Measurements from ENCODE around the gene INTS6L. TPM values are rescaled to one million over a fixed set of nuclear protein-coding genes. Genes with fewer than 3 reads are reported as not detected.

The INTS6L gene
- total RNA-seq, 1 donor from 2014 or later = 15.2 TPM

DNA sequence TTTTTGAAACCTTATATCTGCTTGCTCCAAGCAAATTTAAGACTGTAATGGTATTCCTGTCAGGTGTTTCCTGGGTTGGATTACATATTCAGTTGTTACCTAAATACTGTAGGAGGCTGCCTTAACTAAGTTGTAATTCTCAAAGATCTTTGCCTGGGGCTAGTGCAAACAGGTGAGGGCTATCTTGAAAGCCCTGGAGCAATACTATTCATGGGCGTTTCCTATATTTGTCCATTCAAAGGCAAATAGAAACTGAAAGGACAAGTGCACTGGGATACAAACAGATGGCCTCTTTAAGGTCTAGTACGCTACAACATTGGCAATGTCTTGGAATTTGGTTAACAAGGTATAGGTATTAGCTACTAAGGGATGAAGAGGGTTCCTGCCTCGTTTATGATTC lies 108.9 kb downstream of the INTS6L start:
- H3K36me3 Mint-ChIP-seq (ENCODE audit: unreplicated experiment) = no peaks in the 10 kb centered on the region
- no peaks in the 10 kb centered on the region for H3K9me3 Mint-ChIP-seq (ENCODE audit: unreplicated experiment)
- H3K27ac Mint-ChIP-seq (ENCODE audit: unreplicated experiment) = no peak overlapping the region
- TF ChIP-seq, protein P1, sequence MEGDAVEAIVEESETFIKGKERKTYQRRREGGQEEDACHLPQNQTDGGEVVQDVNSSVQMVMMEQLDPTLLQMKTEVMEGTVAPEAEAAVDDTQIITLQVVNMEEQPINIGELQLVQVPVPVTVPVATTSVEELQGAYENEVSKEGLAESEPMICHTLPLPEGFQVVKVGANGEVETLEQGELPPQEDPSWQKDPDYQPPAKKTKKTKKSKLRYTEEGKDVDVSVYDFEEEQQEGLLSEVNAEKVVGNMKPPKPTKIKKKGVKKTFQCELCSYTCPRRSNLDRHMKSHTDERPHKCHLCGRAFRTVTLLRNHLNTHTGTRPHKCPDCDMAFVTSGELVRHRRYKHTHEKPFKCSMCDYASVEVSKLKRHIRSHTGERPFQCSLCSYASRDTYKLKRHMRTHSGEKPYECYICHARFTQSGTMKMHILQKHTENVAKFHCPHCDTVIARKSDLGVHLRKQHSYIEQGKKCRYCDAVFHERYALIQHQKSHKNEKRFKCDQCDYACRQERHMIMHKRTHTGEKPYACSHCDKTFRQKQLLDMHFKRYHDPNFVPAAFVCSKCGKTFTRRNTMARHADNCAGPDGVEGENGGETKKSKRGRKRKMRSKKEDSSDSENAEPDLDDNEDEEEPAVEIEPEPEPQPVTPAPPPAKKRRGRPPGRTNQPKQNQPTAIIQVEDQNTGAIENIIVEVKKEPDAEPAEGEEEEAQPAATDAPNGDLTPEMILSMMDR (IDR thresholded peaks at IDR 0.05; ENCODE audit: partially characterized antibody, unreplicated experiment) = no peak
- no peak overlapping the region for H3K4me3 Mint-ChIP-seq (ENCODE audit: unreplicated experiment)
- no peaks in the 10 kb centered on the region for H3K4me1 Mint-ChIP-seq (ENCODE audit: low read depth, unreplicated experiment)
- no peaks in the 10 kb centered on the region for H3K27me3 Mint-ChIP-seq (ENCODE audit: unreplicated experiment)
- no peak for DNase-seq

Other genes starting within 250 kb of the INTS6L start
- gene ETDC, start 211.2 kb upstream of the INTS6L start, total RNA-seq (ENCODE audit: unreplicated experiment) = not detected
- gene ZNF75D, start 176.6 kb upstream of the INTS6L start, total RNA-seq (ENCODE audit: unreplicated experiment) = 9.2 TPM
- 12.1 TPM for gene ZNF449, start 175.9 kb upstream of the INTS6L start, total RNA-seq (ENCODE audit: unreplicated experiment)
- gene SMIM10L2A, start 98.7 kb upstream of the INTS6L start, total RNA-seq (ENCODE audit: unreplicated experiment) = 3.4 TPM
- not detected for gene CT45A1, start 193.0 kb downstream of the INTS6L start, total RNA-seq (ENCODE audit: unreplicated experiment)
- gene CT45A3, start 247.5 kb downstream of the INTS6L start, total RNA-seq (ENCODE audit: unreplicated experiment) = not detected

Data from glutamatergic neuron (in vitro differentiated cells).